Tibial nerve (tissue), 4 donors: ENCODE data around the gene AXDND1.

ENCODE experiments used
- CTCF ChIP-seq, 5 experiments: fragments of 200-600 bp in 3 of 5; fragments of 450-650 bp in 2 of 5; sonication (generic) in 3 of 5; IDR thresholded peaks; one replicate each; pipeline ENCODE4 v1.5.1; 2016 to 2019; ENCODE audit warnings: antibody characterized with exemption in 5 of 5, mild to moderate bottlenecking in 3 of 5, moderate library complexity in 2 of 5
- EP300 ChIP-seq, 2 donors: sonication (generic); formaldehyde crosslinking; IDR thresholded peaks; one replicate each; pipeline ENCODE4 v1.6.1; 2017; ENCODE audit warnings: antibody characterized with exemption in 2 of 2, mild to moderate bottlenecking in 1 of 2
- POLR2A ChIP-seq, 2 donors: fragments of 450-650 bp; IDR thresholded peaks; one replicate each; pipeline ENCODE4 v1.6.1; 2017; ENCODE audit warnings: antibody characterized with exemption in 2 of 2, mild to moderate bottlenecking in 2 of 2, moderate library complexity in 2 of 2

- no peak for TF ChIP-seq CTCF (IDR thresholded peaks at IDR 0.05)
- no peak for TF ChIP-seq POLR2A (IDR thresholded peaks at IDR 0.05)
- no peak for TF ChIP-seq EP300 (IDR thresholded peaks at IDR 0.05)
Measured at GRCh38 chr1:179474713-179475112, 108.9 kb downstream of the AXDND1 start.
